Measurements from ENCODE around the gene NEK7.

- TF ChIP-seq NFIC (IDR thresholded peaks at IDR 0.05), result no peak
- TF ChIP-seq PATZ1 (CRISPR knock-in tag; IDR thresholded peaks at IDR 0.05; ENCODE audit: borderline replicate concordance), result no peak
These were observed 6.4 kb upstream of the NEK7 start for GRCh38 chr1:198150369-198150768.
